GM21423 (cell line): ENCODE results near the gene PARP12.

ENCODE experiments used
- ATAC-seq: cut with Tn5 transposase; IDR thresholded peaks from one replicate; pipeline ENCODE4 v1.9.1; 2021; ENCODE audit warnings: mild to moderate bottlenecking, moderate library complexity; ENCODE audit not compliant: unreplicated experiment

The PARP12 gene

GRCh38 chr7:140015471-140015970, 47.2 kb downstream of the PARP12 start:
- no peak for ATAC-seq

GRCh38 chr7:140014123-140014522, 48.6 kb downstream of the PARP12 start:
- ATAC-seq = no peak

GRCh38 chr7:140013676-140014075, 49.1 kb downstream of the PARP12 start:
- ATAC-seq = no peak

GRCh38 chr7:140010194-140010895, 52.4 kb downstream of the PARP12 start:
- ATAC-seq = no peak

- no peak for ATAC-seq
Measured at GRCh38 chr7:140009735-140010134, 53.0 kb downstream of the PARP12 start.

- ATAC-seq = no peak
Measured at GRCh38 chr7:140008755-140009610, 53.8 kb downstream of the PARP12 start.

GRCh38 chr7:140007051-140007690, 55.6 kb downstream of the PARP12 start:
- ATAC-seq = no peak

- no peak for ATAC-seq
Measured at GRCh38 chr7:140006600-140006999, 56.2 kb downstream of the PARP12 start.

GRCh38 chr7:140005754-140006503, 56.8 kb downstream of the PARP12 start:
- no peak for ATAC-seq

- ATAC-seq = no peak
Measured at GRCh38 chr7:140005341-140005740, 57.4 kb downstream of the PARP12 start.

- ATAC-seq = no peak
Measured at GRCh38 chr7:140004672-140005071, 58.1 kb downstream of the PARP12 start.

GRCh38 chr7:140003913-140004382, 58.8 kb downstream of the PARP12 start:
- no peak for ATAC-seq

GRCh38 chr7:140000666-140001268, 62.0 kb downstream of the PARP12 start:
- no peak for ATAC-seq

GRCh38 chr7:139999516-139999915, 63.2 kb downstream of the PARP12 start:
- no peak for ATAC-seq

GRCh38 chr7:139998572-139998971, 64.2 kb downstream of the PARP12 start:
- no peak for ATAC-seq

- ATAC-seq = no peak
Measured at GRCh38 chr7:139995017-139995915, 67.5 kb downstream of the PARP12 start.

GRCh38 chr7:139994356-139994755, 68.4 kb downstream of the PARP12 start:
- ATAC-seq = no peak

- ATAC-seq = no peak
Measured at GRCh38 chr7:139993592-139993991, 69.2 kb downstream of the PARP12 start.

GRCh38 chr7:139993169-139993568, 69.6 kb downstream of the PARP12 start:
- ATAC-seq = no peak
